LNCaP clone FGC (cell line): ENCODE measurements around the gene PLTP.
"Not testable (repeated sequence)": the region's sequence is repeated elsewhere in the genome, so short reads cannot be mapped to it uniquely, and the experiment has no call there.

ENCODE experiments used
- DNase-seq: peaks from one replicate; pipeline ENCODE4 v3.0.0-alpha.2; 2011; ENCODE audit warnings: low read depth
- H3K4me3 ChIP-seq: 2 replicates; pipeline ENCODE4 v1.5.1; 2011; ENCODE audit warnings: mild to moderate bottlenecking, low read depth, low read length, control low read depth
- TF ChIP-seq, protein P1 (sequence below): IDR thresholded peaks from 2 replicates; pipeline ENCODE4 v1.5.1; 2012; ENCODE audit warnings: mild to moderate bottlenecking; ENCODE audit not compliant: control insufficient read depth, insufficient read depth; ENCODE audit errors: extremely low read depth

The PLTP gene

DNA sequence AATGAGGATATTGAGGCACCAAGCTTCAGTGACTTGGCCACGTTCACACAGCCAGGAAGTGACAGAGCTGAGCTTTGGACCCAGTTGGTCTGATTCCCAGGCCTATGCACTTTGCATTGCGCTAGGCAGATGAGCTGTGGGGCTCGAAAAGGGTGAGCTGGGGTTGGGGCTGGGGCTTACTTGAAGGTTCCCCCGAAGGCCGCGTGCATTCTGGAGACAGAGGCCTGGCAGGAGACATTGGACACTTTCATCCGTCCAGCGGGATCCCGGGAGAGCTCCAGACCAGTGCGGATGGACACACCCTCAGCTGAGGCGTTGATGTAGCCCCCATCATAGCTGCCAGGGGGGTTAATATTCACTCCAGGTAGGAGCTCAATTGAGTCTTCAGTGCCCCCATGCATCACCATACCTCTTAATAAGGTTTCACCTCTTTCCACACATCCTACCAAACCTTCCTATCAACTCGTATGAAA is 2.6 kb downstream of the PLTP start:
- TF ChIP-seq, protein P1, sequence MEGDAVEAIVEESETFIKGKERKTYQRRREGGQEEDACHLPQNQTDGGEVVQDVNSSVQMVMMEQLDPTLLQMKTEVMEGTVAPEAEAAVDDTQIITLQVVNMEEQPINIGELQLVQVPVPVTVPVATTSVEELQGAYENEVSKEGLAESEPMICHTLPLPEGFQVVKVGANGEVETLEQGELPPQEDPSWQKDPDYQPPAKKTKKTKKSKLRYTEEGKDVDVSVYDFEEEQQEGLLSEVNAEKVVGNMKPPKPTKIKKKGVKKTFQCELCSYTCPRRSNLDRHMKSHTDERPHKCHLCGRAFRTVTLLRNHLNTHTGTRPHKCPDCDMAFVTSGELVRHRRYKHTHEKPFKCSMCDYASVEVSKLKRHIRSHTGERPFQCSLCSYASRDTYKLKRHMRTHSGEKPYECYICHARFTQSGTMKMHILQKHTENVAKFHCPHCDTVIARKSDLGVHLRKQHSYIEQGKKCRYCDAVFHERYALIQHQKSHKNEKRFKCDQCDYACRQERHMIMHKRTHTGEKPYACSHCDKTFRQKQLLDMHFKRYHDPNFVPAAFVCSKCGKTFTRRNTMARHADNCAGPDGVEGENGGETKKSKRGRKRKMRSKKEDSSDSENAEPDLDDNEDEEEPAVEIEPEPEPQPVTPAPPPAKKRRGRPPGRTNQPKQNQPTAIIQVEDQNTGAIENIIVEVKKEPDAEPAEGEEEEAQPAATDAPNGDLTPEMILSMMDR = no peak
- H3K4me3 ChIP-seq = no peak overlapping the region
- DNase-seq = no peak

DNA sequence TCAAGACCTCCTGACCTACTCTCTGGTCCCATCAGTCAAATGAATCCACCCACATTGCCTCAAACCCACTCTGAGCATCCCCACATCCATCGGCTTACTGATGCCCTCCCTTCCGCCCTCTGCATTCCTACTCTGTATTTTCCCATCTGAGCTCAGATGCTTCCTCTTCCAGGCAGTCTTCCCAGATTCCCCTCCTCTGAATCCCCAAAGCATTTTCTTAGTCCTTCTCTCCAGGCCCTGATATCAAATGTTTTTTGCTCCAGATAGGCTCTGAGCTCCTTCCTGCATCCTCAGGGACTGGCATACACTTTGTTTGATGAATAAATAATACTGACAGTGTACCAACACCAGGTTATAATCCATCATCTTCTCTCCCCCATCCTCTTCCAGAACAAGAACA is 3.9 kb downstream of the PLTP start:
- DNase-seq = no peak
- TF ChIP-seq, protein P1 = no peak
- H3K4me3 ChIP-seq = no peak overlapping the region

DNA sequence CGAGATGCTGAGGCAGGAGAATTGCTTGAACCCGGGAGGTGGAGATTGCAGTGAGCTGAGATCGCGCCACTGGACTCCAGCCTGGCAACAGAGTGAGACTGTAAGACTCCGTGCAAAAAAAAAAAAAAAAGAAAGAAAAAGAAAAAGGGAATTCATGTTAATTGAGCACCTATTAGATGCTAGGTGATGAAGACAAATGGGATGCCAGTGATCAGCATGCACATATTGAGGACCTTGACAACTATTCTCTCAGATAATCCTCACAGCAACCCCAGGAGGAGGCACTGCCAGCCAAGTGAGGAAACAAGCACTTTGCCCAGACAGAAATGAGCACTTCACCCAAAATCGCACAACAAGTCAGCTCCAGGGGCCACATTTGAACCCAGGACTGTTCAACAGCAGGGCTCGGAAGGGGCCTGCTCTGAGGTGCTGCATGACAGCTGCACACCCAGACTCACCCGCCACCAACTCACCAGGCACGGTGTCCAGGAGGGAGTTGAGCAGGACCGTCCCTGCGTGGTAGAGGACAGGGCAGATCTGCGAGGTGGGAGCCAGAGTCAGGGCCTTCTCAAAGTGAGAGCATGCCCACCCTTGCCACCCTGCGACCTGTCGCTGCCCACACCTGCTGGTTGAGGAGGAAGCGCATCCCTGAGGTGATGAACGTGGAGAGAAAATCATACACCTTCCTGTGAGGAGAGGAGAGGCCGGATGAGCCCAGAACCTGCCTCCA is 4.6 kb downstream of the PLTP start:
- TF ChIP-seq, protein P1 = no peak

DNA sequence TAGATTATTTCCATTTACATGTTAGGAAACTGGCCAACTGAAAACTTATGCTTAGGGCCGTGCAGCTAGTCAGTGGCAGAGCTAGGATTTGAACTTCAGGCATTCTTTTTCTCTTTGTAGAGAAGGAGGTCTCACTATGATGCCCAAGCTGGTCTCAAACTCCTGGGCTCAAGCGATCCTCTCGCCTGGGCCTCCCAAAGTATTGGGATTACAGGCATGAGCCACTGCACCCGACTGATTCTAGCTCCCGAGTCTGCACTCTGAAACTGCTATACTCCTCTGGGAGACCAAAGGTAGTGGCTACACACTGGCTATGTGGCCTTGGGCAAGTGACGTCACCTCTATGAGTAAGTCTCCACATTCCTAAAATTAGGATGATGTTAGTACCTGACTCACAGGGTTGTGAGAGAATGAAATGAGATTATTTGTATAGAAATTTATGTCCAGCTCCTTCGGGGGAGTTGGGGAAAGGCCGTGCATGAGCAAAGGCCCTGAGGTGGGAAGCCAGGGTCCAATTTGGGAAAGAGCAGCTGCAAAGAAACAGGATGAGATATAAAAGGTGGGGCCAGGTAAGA is 6.4 kb downstream of the PLTP start:
- H3K4me3 ChIP-seq = no peak overlapping the region
- DNase-seq = no peak
- TF ChIP-seq, protein P1 = no peak

More for the DNA sequence above, 4.6 kb downstream of the PLTP start:
- no peak for DNase-seq
- H3K4me3 ChIP-seq = no peak overlapping the region

DNA sequence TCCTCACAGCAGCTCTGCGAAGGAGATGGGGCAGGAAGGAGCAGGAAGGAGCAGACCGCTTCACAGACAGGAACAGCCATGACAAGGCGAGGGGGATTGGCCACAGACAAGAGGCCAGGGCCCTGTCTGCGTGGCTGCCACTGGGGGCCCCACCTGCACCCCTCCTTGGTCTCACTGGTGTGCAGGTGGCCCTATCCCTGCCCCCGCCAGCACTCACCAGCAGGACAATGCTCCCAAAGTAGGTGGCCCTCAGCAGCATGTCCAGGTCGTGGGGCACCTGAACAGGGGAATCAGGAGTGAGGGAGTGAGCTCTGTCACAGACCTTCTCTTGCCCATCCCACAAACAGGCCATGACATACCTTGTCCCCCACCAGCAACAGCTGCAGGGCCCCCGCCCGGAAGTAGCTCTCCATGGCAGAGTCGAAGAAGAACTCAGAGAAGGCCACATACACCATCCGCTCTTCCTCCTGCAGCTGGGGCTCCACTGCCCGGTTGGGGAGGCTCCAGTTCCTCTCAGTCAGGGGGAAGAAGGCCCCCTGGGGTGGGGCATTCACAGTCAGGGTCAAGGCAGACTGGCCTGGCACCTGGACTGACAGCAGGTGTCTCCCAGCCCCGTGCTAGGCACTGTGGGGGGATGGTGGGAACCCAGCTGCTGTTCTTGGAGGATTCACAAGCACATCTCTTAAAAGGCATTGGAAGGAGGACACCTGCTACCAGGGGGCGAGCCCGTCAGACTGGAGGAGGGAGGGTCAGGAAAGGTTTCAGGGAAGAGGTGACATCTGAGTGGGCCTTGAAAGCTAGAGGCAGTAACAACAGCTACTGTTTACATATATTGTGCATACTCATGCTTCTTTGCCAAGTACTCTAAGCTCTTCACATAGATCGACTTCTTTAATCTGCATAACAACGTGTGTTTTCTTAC is 7.1 kb downstream of the PLTP start:
- no peak overlapping the region for H3K4me3 ChIP-seq
- DNase-seq = no peak
- TF ChIP-seq, protein P1 = no peak

DNA sequence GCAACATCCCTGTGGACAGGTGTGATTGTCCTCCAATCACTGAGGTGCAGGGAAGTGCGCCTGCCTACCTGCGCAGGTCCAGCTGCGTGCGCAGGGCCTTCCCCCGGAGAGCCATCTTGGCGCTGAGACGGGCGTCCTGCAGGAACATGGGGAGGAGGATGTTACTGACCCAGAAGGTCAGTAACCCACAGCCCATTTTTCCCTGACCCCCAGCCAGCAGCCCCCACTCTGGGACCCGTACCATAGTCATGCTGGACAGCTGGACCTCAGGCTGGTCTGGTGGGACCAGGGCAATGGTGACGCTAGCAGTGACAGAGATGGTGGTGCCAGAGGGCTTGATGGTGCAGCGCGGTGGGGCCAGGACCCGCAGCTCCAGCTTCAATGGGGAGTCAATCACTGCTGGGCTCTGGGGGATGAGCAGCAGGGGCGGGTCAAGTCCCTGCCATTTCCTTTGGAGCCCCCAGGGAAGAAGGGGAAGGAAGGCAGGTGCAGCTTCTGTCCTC is 9.7 kb downstream of the PLTP start:
- DNase-seq = no peak
- TF ChIP-seq, protein P1 = no peak
- no peak overlapping the region for H3K4me3 ChIP-seq

DNA sequence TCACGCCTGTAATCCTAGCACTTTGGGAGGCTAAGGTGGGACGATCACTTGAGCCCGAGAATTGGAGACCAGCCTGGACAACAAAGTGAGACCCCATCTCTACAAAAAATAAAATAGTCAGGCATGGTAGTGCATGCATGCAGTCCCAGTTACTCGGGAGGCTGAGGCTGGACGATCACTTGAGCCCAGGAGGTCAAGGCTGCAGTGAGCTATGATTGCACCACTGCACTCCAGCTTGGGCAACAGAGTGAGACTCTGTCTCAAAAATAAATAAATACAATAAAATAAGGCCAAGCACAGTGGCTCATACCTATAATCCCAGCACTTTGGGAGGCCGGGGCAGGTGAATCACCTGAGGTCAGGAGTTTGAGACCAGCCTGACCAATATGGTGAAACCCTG is 10.6 kb downstream of the PLTP start:
- DNase-seq, H3K4me3 ChIP-seq: not testable (repeated sequence)
